Tibial nerve (tissue), 4 donors: Measurements from ENCODE around the gene IFIT1B. TPM values are rescaled to one million over a fixed set of nuclear protein-coding genes. Genes with fewer than 3 reads are reported as not detected.
"Not testable (repeated sequence)": the region's sequence is repeated elsewhere in the genome, so short reads cannot be mapped to it uniquely, and the experiment has no call there.

ENCODE experiments used
- DNase-seq, 2 donors: peaks; one replicate each; pipeline ENCODE4 v3.0.0-alpha.2; 2019; ENCODE audit warnings: low spot score in 2 of 2
- H3K27ac ChIP-seq, 4 donors: fragments of 200-600 bp; sonication (generic) in 3 of 4; one replicate each; pipeline ENCODE4 v1.5.1; 2017 to 2019; ENCODE audit warnings: mild to moderate bottlenecking in 1 of 4
- H3K27me3 ChIP-seq, 2 donors: fragments of 200-600 bp; sonication (generic) in 1 of 2; one replicate each; pipeline versions ENCODE4 v1.5.1 to v1.6.0; 2017 to 2019
- H3K36me3 ChIP-seq, 3 donors: fragments of 200-600 bp; sonication (generic); one replicate each; pipeline ENCODE4 v1.5.1; 2018 to 2019
- H3K4me1 ChIP-seq, 4 donors: fragments of 200-600 bp; sonication (generic) in 3 of 4; one replicate each; pipeline ENCODE4 v1.5.1; 2017 to 2019
- H3K4me3 ChIP-seq, 4 donors: fragments of 200-600 bp; sonication (generic) in 3 of 4; one replicate each; pipeline ENCODE4 v1.5.1; 2017 to 2019; ENCODE audit warnings: mild to moderate bottlenecking in 1 of 4, moderate library complexity in 1 of 4
- H3K9me3 ChIP-seq, 4 donors: fragments of 200-600 bp; sonication (generic) in 3 of 4; one replicate each; pipeline ENCODE4 v1.5.1; 2017 to 2019
- CTCF ChIP-seq, 5 experiments: fragments of 200-600 bp in 3 of 5; fragments of 450-650 bp in 2 of 5; sonication (generic) in 3 of 5; IDR thresholded peaks; one replicate each; pipeline ENCODE4 v1.5.1; 2016 to 2019; ENCODE audit warnings: antibody characterized with exemption in 5 of 5, mild to moderate bottlenecking in 3 of 5, moderate library complexity in 2 of 5
- EP300 ChIP-seq, 2 donors: sonication (generic); formaldehyde crosslinking; IDR thresholded peaks; one replicate each; pipeline ENCODE4 v1.6.1; 2017; ENCODE audit warnings: antibody characterized with exemption in 2 of 2, mild to moderate bottlenecking in 1 of 2
- POLR2A ChIP-seq, 2 donors: fragments of 450-650 bp; IDR thresholded peaks; one replicate each; pipeline ENCODE4 v1.6.1; 2017; ENCODE audit warnings: antibody characterized with exemption in 2 of 2, mild to moderate bottlenecking in 2 of 2, moderate library complexity in 2 of 2
- WGBS, 2 donors: methylation state at CpG; one replicate each; pipeline ENCODE4 v1.1.5; 2018; 5-methylcytosine and 5-hydroxymethylcytosine counted together
- total RNA-seq, 4 donors: library from RNA; depleted of rRNA; stranded (reverse); fragments of >200 nt; gene quantifications; one replicate each; pipeline ENCODE4 v1.1.0, GENCODE V29; 2016

The IFIT1B gene
- total RNA-seq, 4 donors from 2014 or later: not detected

GRCh38 chr10:89398003-89398749 is 20.3 kb downstream of the IFIT1B start:
- Histone ChIP-seq H3K36me3 (peaks cover 0 to 36% (median 0%) of the 10 kb centered on the region in 3 donors), H3K4me1 (peaks cover 0 to 34% (median 8%) of the 10 kb centered on the region in 4 donors), H3K4me3 (no peak overlapping the region), H3K27me3 (no peaks in the 10 kb centered on the region), H3K27ac (no peak overlapping the region), H3K9me3 (peaks cover 0 to 15% (median 0%) of the 10 kb centered on the region in 4 donors)
- DNase-seq: no peak
- TF ChIP-seq EP300 (IDR thresholded peaks at IDR 0.05) (no peak), CTCF (IDR thresholded peaks at IDR 0.05) (no peak), POLR2A (IDR thresholded peaks at IDR 0.05) (no peak)
- 46 to 57% methylated on average over 5 of the region's 5 CpGs for WGBS, 2 donors

GRCh38 chr10:89399956-89400355 is 22.1 kb downstream of the IFIT1B start:
- TF ChIP-seq POLR2A (IDR thresholded peaks at IDR 0.05) (no peak), EP300 (IDR thresholded peaks at IDR 0.05) (no peak), CTCF (IDR thresholded peaks at IDR 0.05) (no peak)
- DNase-seq: no peak
- Histone ChIP-seq H3K27me3 (no peaks in the 10 kb centered on the region), H3K27ac (no peak overlapping the region), H3K36me3 (peaks cover 0 to 54% (median 0%) of the 10 kb centered on the region in 3 donors), H3K4me3 (no peak overlapping the region), H3K4me1 (peaks cover 0 to 17% (median 1%) of the 10 kb centered on the region in 4 donors), H3K9me3 (peaks cover 0 to 15% (median 0%) of the 10 kb centered on the region in 4 donors)
- 87 to 92% methylated on average over 1 of the region's 1 CpG for WGBS, 2 donors

- no peak overlapping the region for H3K4me3 ChIP-seq
- H3K36me3 ChIP-seq: peaks cover 0 to 62% (median 0%) of the 10 kb centered on the region in 3 donors
- 68 to 75% methylated on average over 2 of the region's 2 CpGs for WGBS, 2 donors
- H3K27me3 ChIP-seq: no peaks in the 10 kb centered on the region
- no peak for DNase-seq
- TF ChIP-seq CTCF (IDR thresholded peaks at IDR 0.05) (no peak), EP300 (IDR thresholded peaks at IDR 0.05) (no peak), POLR2A (IDR thresholded peaks at IDR 0.05) (no peak)
- no peak overlapping the region for H3K27ac ChIP-seq
- peaks cover 0 to 8% (median 0%) of the 10 kb centered on the region in 4 donors for H3K9me3 ChIP-seq
- peaks cover 0 to 4% (median 0%) of the 10 kb centered on the region in 4 donors for H3K4me1 ChIP-seq
Measured at GRCh38 chr10:89403043-89403442, 25.2 kb downstream of the IFIT1B start.

- H3K36me3 ChIP-seq: peaks cover 0 to 62% (median 0%) of the 10 kb centered on the region in 3 donors
- no peaks in the 10 kb centered on the region for H3K4me1 ChIP-seq
- no peak overlapping the region for H3K4me3 ChIP-seq
- 93% methylated on average over 11 of the region's 11 CpGs for WGBS, 2 donors
- H3K27ac ChIP-seq: no peak overlapping the region
- H3K9me3 ChIP-seq: peaks cover 0 to 8% (median 0%) of the 10 kb centered on the region in 4 donors
- no peaks in the 10 kb centered on the region for H3K27me3 ChIP-seq
- DNase-seq: no peak
- TF ChIP-seq CTCF (IDR thresholded peaks at IDR 0.05) (no peak), POLR2A (IDR thresholded peaks at IDR 0.05) (no peak), EP300 (IDR thresholded peaks at IDR 0.05) (no peak)
Measured at GRCh38 chr10:89404104-89405047, 26.5 kb downstream of the IFIT1B start.

GRCh38 chr10:89406178-89406577 is 28.3 kb downstream of the IFIT1B start:
- H3K27me3 ChIP-seq, H3K4me1 ChIP-seq, H3K9me3 ChIP-seq, H3K27ac ChIP-seq, DNase-seq, H3K4me3 ChIP-seq: not testable (repeated sequence)
- H3K36me3 ChIP-seq: peaks cover 0 to 49% (median 0%) of the 10 kb centered on the region in 3 donors
- 92 to 96% methylated on average over 9 of the region's 9 CpGs for WGBS, 2 donors

- H3K9me3 ChIP-seq, H3K4me1 ChIP-seq, H3K27ac ChIP-seq, H3K4me3 ChIP-seq, H3K27me3 ChIP-seq, DNase-seq: not testable (repeated sequence)
- H3K36me3 ChIP-seq: peaks cover 0 to 44% (median 0%) of the 10 kb centered on the region in 3 donors
- WGBS, 2 donors: 97% methylated on average over 3 of the region's 3 CpGs
Measured at GRCh38 chr10:89407792-89408191, 29.9 kb downstream of the IFIT1B start.

GRCh38 chr10:89409282-89409681 is 31.4 kb downstream of the IFIT1B start:
- H3K4me3 ChIP-seq, H3K9me3 ChIP-seq, DNase-seq, H3K27me3 ChIP-seq, H3K27ac ChIP-seq: not testable (repeated sequence)
- H3K4me1 ChIP-seq: peaks cover 0 to 12% (median 6%) of the 10 kb centered on the region in 4 donors
- WGBS, 2 donors: 93 to 95% methylated on average over 5 of the region's 5 CpGs
- H3K36me3 ChIP-seq: peaks cover 0 to 29% (median 0%) of the 10 kb centered on the region in 3 donors

- peaks cover 0 to 22% (median 0%) of the 10 kb centered on the region in 3 donors for H3K36me3 ChIP-seq
- H3K9me3 ChIP-seq, H3K27ac ChIP-seq, H3K4me3 ChIP-seq, H3K27me3 ChIP-seq, DNase-seq: not testable (repeated sequence)
- WGBS, 2 donors: 85 to 95% methylated on average over 5 of the region's 5 CpGs
- peaks cover 0 to 14% (median 6%) of the 10 kb centered on the region in 4 donors for H3K4me1 ChIP-seq
Measured at GRCh38 chr10:89410551-89410950, 32.7 kb downstream of the IFIT1B start.
